ENCODE measurements around the gene CAMK2D. TPM values are rescaled to one million over a fixed set of nuclear protein-coding genes. Genes with fewer than 3 reads are reported as not detected.
A peak's percentile ranks its signal among the peaks of the same experiment; 100 is the strongest.

Gene CAMK2D
- total RNA-seq, 6 experiments from 2014 or later: 83.7 to 102 (median 94.1) TPM

DNA sequence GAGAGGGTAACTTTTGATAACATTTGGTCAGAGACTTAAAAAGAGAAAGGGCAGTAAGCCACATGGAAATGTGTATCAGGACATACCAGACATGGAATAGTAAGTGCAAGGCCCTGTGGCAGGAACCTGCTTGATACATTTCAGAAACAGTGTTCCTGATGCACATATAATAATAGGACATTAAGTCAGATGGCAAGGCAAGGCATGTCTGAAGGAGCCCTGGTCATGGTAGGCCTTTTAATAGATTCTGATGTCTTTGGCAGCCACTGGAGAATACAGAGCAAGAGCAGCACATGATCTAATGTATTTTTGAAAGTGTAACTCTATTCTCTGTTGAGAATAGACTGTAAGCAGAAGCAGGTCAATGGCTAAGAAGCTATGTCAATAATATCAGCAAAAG, 279.7 kb downstream of the CAMK2D start:
- no peak for DNase-seq
- Mint-ChIP-seq H3K36me3 (ENCODE audit: low read depth) (peaks cover 58% of the 10 kb centered on the region), H3K4me3 (no peak overlapping the region), H3K4me1 (ENCODE audit: low read depth) (peaks cover 3% of the 10 kb centered on the region), H3K9me3 (peaks cover 15% of the 10 kb centered on the region), H3K27me3 (ENCODE audit: insufficient read depth) (no peaks in the 10 kb centered on the region), H3K27ac (no peak overlapping the region; the same call in 1 of the 2 replicates)
- TF ChIP-seq, protein P1, sequence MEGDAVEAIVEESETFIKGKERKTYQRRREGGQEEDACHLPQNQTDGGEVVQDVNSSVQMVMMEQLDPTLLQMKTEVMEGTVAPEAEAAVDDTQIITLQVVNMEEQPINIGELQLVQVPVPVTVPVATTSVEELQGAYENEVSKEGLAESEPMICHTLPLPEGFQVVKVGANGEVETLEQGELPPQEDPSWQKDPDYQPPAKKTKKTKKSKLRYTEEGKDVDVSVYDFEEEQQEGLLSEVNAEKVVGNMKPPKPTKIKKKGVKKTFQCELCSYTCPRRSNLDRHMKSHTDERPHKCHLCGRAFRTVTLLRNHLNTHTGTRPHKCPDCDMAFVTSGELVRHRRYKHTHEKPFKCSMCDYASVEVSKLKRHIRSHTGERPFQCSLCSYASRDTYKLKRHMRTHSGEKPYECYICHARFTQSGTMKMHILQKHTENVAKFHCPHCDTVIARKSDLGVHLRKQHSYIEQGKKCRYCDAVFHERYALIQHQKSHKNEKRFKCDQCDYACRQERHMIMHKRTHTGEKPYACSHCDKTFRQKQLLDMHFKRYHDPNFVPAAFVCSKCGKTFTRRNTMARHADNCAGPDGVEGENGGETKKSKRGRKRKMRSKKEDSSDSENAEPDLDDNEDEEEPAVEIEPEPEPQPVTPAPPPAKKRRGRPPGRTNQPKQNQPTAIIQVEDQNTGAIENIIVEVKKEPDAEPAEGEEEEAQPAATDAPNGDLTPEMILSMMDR (IDR thresholded peaks at IDR 0.05): no peak

DNA sequence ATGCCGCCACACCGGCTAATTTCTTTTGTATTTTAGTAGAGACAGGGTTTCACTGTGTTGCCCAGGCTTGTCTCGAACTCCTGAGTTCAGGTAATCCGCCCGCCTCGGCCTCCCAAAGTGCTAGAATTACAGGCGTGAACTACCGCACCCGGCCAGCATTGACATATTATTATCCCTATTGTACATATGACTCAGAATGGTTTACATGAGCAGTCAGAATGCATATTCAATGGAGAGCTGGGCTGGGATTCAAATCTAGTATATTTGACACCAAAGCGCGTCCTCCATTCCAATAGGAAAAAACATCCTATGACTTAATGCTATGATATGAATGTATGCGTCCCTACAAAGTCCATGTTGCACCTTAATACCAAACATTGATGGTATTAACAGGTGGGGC, 281.4 kb downstream of the CAMK2D start:
- TF ChIP-seq, protein P1 (IDR thresholded peaks at IDR 0.05): no peak
- Mint-ChIP-seq H3K4me3 (no peak overlapping the region), H3K4me1 (ENCODE audit: low read depth) (peaks cover 18% of the 10 kb centered on the region), H3K9me3 (peaks cover 21% of the 10 kb centered on the region), H3K27ac (no peak overlapping the region), H3K36me3 (ENCODE audit: low read depth) (peaks cover 57% of the 10 kb centered on the region), H3K27me3 (ENCODE audit: insufficient read depth) (no peaks in the 10 kb centered on the region)
- no peak for DNase-seq

DNA sequence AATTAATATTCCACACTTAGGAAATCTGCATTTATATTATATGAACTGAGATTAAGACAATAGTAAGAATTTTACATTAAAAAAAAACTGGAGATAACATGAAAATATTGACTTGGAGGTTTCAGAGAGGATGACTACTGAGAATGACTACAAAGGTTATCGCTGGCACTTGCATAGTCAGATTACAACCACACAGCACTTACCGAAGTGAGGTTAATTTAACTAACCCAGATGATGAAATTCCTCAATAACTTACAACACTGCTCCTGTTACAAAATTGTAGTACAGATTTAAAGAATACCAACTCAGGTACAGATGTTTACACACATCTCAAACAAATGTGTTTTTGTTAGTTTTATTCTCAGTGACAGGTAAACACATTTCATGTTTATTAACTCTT, 283.5 kb downstream of the CAMK2D start:
- Mint-ChIP-seq H3K27ac (no peak overlapping the region), H3K36me3 (ENCODE audit: low read depth) (peaks cover 50% of the 10 kb centered on the region), H3K9me3 (peaks cover 21% of the 10 kb centered on the region), H3K4me1 (ENCODE audit: low read depth) (peaks cover 39% of the 10 kb centered on the region), H3K27me3 (ENCODE audit: insufficient read depth) (no peaks in the 10 kb centered on the region), H3K4me3 (no peak overlapping the region)
- TF ChIP-seq, protein P1 (IDR thresholded peaks at IDR 0.05): no peak
- DNase-seq: no peak

DNA sequence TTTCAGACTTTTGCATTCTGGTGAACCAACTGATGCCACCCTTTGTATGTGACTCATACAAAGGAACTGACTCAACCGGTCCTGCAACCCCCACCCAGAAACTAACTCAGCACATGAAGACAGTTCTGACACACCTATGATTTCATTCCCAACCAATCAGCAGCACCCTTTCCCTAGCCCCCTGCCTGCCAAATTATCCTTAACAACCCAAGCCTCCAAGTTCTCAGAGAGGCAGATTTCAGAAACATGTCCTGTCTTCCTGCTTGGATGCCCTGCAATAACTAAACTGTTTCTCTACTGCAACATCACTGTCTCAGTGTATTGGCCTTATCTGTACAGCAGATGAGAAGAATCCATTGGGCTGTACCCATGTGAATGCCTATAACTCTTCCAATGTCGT, 284.7 kb downstream of the CAMK2D start:
- Mint-ChIP-seq H3K27me3 (ENCODE audit: insufficient read depth) (no peaks in the 10 kb centered on the region), H3K4me1 (ENCODE audit: low read depth) (peaks cover 47% of the 10 kb centered on the region), H3K9me3 (peaks cover 21% of the 10 kb centered on the region), H3K4me3 (no peak overlapping the region), H3K27ac (peak overlapping the region; percentile 59), H3K36me3 (ENCODE audit: low read depth) (peaks cover 44% of the 10 kb centered on the region)
- TF ChIP-seq, protein P1 (IDR thresholded peaks at IDR 0.05): no peak
- DNase-seq: peak; percentile 18

DNA sequence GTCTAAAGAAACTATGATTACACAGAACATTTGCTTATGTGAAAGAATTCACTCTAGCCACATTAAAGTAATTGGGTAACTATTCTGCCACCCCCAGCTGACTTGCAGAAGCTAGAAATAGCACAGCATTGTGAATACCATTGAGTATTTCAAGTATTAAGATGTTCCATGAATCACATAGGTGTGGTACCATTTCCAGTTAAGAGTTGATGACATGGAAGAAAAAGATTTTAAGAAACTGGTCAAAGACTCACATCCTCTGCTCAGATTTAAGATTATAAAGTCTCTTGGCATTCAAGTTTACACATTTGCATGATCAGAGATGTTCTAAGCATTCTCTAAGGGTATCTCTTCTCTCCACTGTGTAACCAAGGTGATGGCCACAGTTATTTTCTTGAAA, 287.5 kb downstream of the CAMK2D start:
- Mint-ChIP-seq H3K27ac (peak overlapping the region; percentile 90), H3K4me3 (peak overlapping the region; percentile 29; the same call in 1 of the 2 replicates), H3K9me3 (peaks cover 17% of the 10 kb centered on the region), H3K27me3 (ENCODE audit: insufficient read depth) (peaks cover 6% of the 10 kb centered on the region), H3K4me1 (ENCODE audit: low read depth) (peaks cover 75% of the 10 kb centered on the region), H3K36me3 (ENCODE audit: low read depth) (peaks cover 54% of the 10 kb centered on the region)
- TF ChIP-seq, protein P1 (IDR thresholded peaks at IDR 0.05): no peak
- DNase-seq: peak; percentile 87

DNA sequence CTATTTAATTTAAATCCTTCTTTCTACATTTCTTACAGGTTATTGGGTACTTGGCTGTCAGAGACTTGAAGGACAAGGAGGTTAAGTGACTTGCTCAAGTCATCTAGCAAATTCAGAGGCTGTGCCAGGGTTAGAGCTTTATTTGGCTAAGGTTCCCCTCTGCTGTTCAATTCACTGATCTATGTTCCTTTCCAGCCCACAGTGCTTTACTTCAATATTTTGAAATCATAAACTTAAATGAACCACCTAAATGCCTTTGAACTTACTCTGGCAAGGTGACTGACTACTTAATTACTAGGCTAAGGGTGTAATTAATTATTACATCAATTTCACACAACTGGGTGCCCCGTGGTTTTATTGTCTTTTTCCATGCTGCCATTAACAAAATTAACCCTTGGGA, 288.7 kb downstream of the CAMK2D start:
- Mint-ChIP-seq H3K27ac (peak overlapping the region; percentile 43), H3K4me3 (no peak overlapping the region), H3K36me3 (ENCODE audit: low read depth) (peaks cover 42% of the 10 kb centered on the region), H3K27me3 (ENCODE audit: insufficient read depth) (peaks cover 10% of the 10 kb centered on the region), H3K4me1 (ENCODE audit: low read depth) (peaks cover 87% of the 10 kb centered on the region), H3K9me3 (peaks cover 13% of the 10 kb centered on the region)
- TF ChIP-seq, protein P1 (IDR thresholded peaks at IDR 0.05): no peak
- no peak for DNase-seq
